Prostate gland (tissue), 2 donors: ENCODE measurements around the gene GRAMD2B.

ENCODE experiments used
- CTCF ChIP-seq, 4 experiments: fragments of 200-600 bp in 2 of 4; fragments of 450-650 bp in 2 of 4; sonication (generic) in 2 of 4; IDR thresholded peaks; 1 replicate in 3 of 4; 2 replicates in 1 of 4; pipeline ENCODE4 v1.5.1; 2016 to 2019; ENCODE audit warnings: antibody characterized with exemption in 4 of 4, mild to moderate bottlenecking in 2 of 4, moderate library complexity in 2 of 4
- POLR2A ChIP-seq: fragments of 450-650 bp; IDR thresholded peaks from one replicate; pipeline ENCODE4 v1.6.1; 2016; ENCODE audit warnings: antibody characterized with exemption, mild to moderate bottlenecking
- POLR2AphosphoS5 ChIP-seq: sonication (generic); formaldehyde crosslinking; IDR thresholded peaks from one replicate; pipeline ENCODE4 v1.6.1; 2017; ENCODE audit warnings: antibody characterized with exemption

GRCh38 chr5:126497506-126497905, 74.3 kb downstream of the GRAMD2B start:
- TF ChIP-seq CTCF (IDR thresholded peaks at IDR 0.05) (no peak), POLR2AphosphoS5 (no peak), POLR2A (no peak)
